K562 (cell line): ENCODE data around the gene CLCN2. TPM values are rescaled to one million over a fixed set of nuclear protein-coding genes. Genes with fewer than 3 reads are reported as not detected.

Experiments used
- ATAC-seq: fragments of 200-7000 bp; cut with Tn5 transposase; 3 replicates; pipeline ENCODE4 v1.9.1; 2020; ENCODE audit warnings: moderate library complexity
- BruUV-seq: library from RNA; stranded (reverse); fragments of 400-500 nt; replicated peaks from 2 replicates; lab custom pipeline; 2021; lab: Mats Ljungman, UMichigan
- CTCF ChIA-PET: fragments of 300-600 bp; formaldehyde crosslinking; extraction: SDS; loops from one replicate; lab custom pipeline; 2021; ENCODE audit warnings: low intra/inter-chr PET ratio; lab: Yijun Ruan, JAX
- POLR2A ChIA-PET: fragments of 300-600, 350-650 bp; sonication (Branson Sonifier 250); formaldehyde crosslinking; extraction: SDS; loops from one replicate; lab custom pipeline; 2021; ENCODE audit warnings: antibody characterized with exemption, inconsistent platforms; lab: Yijun Ruan, JAX
- DNase-seq, 4 experiments: peaks; one replicate each; pipeline versions ENCODE4 v3.0.0 to v3.0.0-alpha.2; 2011 to 2018; ENCODE audit warnings: low spot score in 3 of 4, mixed read lengths in 3 of 4; ENCODE audit errors: extremely low read depth in 1 of 4
- FAIRE-seq: peaks from 2 replicates; lab custom pipeline; 2011; peaks lifted over from hg19 to GRCh38; lab: Jason Lieb, UNC
- H2AFZ ChIP-seq: 2 replicates; pipeline ENCODE4 v1.6.0; 2011; ENCODE audit warnings: low read depth, low read length, control low read depth, inconsistent platforms
- H3K27ac ChIP-seq: fragments of 200-600 bp; 3 replicates; pipeline ENCODE4 v1.8.0; 2011; ENCODE audit warnings: low read depth, mild to moderate bottlenecking, control low read depth, inconsistent platforms, low read length, moderate library complexity, mixed read lengths; ENCODE audit errors: extremely low read depth
- H3K27me3 ChIP-seq, 2 experiments: fragments of 300-600 bp in 1 of 2; 2 replicates in 1 of 2; 3 replicates in 1 of 2; pipeline versions ENCODE4 v1.6.0 to v1.8.0; 2011; ENCODE audit warnings: inconsistent platforms in 2 of 2, low read length in 2 of 2, mild to moderate bottlenecking in 1 of 2, mixed read lengths in 1 of 2, moderate library complexity in 1 of 2; ENCODE audit not compliant: control insufficient read depth in 2 of 2, insufficient read depth in 2 of 2
- H3K36me3 ChIP-seq: fragments of 300-600 bp; 3 replicates; pipeline ENCODE4 v1.8.0; 2011; ENCODE audit warnings: mild to moderate bottlenecking, low read length, inconsistent platforms; ENCODE audit not compliant: control insufficient read depth, insufficient read depth
- H3K4me1 ChIP-seq, 2 experiments: fragments of 200-600 bp in 1 of 2; replicated peaks in 1 of 2; 2 replicates in 1 of 2; 3 replicates in 1 of 2; pipeline versions ENCODE4 v1.5.1 to v1.8.0; 2011; ENCODE audit warnings: inconsistent platforms in 2 of 2, low read length in 2 of 2, mild to moderate bottlenecking in 1 of 2, mixed read lengths in 1 of 2, moderate library complexity in 1 of 2; ENCODE audit not compliant: control insufficient read depth in 2 of 2, insufficient read depth in 2 of 2
- H3K4me2 ChIP-seq: 2 replicates; pipeline ENCODE4 v1.6.1; 2011; ENCODE audit warnings: low read length, control low read depth, inconsistent platforms, mixed read lengths; ENCODE audit not compliant: insufficient read depth
- H3K4me3 ChIP-seq: fragments of 200-600 bp; sonication (generic), shearing (Covaris generic); 2 replicates; pipeline ENCODE4 v1.5.1; 2016; ENCODE audit warnings: control low read depth, inconsistent platforms
- H3K79me2 ChIP-seq: fragments of 200-600 bp; 3 replicates; pipeline ENCODE4 v1.8.0; 2011; ENCODE audit warnings: low read length, inconsistent platforms; ENCODE audit not compliant: control insufficient read depth, insufficient read depth
- H3K9ac ChIP-seq, 2 experiments: 2 replicates each; pipeline versions ENCODE4 v1.6.0 to v1.6.1; 2011; ENCODE audit warnings: low read depth in 2 of 2, low read length in 2 of 2, control low read depth in 1 of 2, inconsistent platforms in 1 of 2, mild to moderate bottlenecking in 1 of 2, mixed read lengths in 1 of 2; ENCODE audit not compliant: insufficient read depth in 1 of 2
- H3K9me1 ChIP-seq: one replicate; pipeline ENCODE4 v1.6.0; 2011; ENCODE audit warnings: inconsistent platforms, mild to moderate bottlenecking, low read length, moderate library complexity; ENCODE audit not compliant: control insufficient read depth, insufficient read depth
- H3K9me3 ChIP-seq: replicated peaks from 2 replicates; pipeline ENCODE4 v1.5.1; 2011; ENCODE audit warnings: low read depth, low read length, inconsistent platforms; ENCODE audit not compliant: control insufficient read depth, insufficient read depth
- H4K20me1 ChIP-seq: replicated peaks from 2 replicates; pipeline ENCODE4 v1.6.1; 2011; ENCODE audit warnings: low read length, inconsistent platforms, mixed read lengths; ENCODE audit not compliant: control insufficient read depth, insufficient read depth
- ARID1B ChIP-seq: fragments of 450-650 bp; IDR thresholded peaks from 2 replicates; pipeline ENCODE4 v1.6.1; 2016; ENCODE audit warnings: antibody characterized with exemption, mild to moderate bottlenecking, inconsistent platforms
- CBFA2T3 ChIP-seq: fragments of 450-650 bp; IDR thresholded peaks from 2 replicates; pipeline ENCODE4 v1.6.1; 2017
- DPF2 ChIP-seq: fragments of 450-650 bp; IDR thresholded peaks from 2 replicates; pipeline ENCODE4 v1.6.1; 2016
- HDAC1 ChIP-seq, 2 experiments: fragments of 450-650 bp; IDR thresholded peaks; 2 replicates each; pipeline ENCODE4 v1.6.1; 2016 to 2017; ENCODE audit warnings: inconsistent platforms in 1 of 2, mild to moderate bottlenecking in 1 of 2, moderate library complexity in 1 of 2
- KDM1A ChIP-seq, 2 experiments: fragments of 450-650 bp; IDR thresholded peaks; 2 replicates each; pipeline ENCODE4 v1.6.1; 2016; ENCODE audit warnings: mild to moderate bottlenecking in 2 of 2
- MYNN ChIP-seq, 2 experiments: sonication (generic); formaldehyde crosslinking in 1 of 2; IDR thresholded peaks; 2 replicates each; pipeline versions ENCODE4 v1.5.0 to v1.6.1; 2016 to 2020; ENCODE audit warnings: antibody characterized with exemption in 1 of 2, missing genetic modification reagents in 1 of 2
- POLR2A ChIP-seq: fragments of 450-650 bp; conservative IDR thresholded peaks from 2 replicates; pipeline ENCODE4 v1.6.1; 2016
- RHOXF2B ChIP-seq: fragments of 250-450 bp; sonication (Bioruptor Pico); conservative IDR thresholded peaks from 2 replicates; pipeline ENCODE4 v1.5.1; 2021
- ZNF175 ChIP-seq: fragments of 200-800 bp; sonication (Bioruptor generic); IDR thresholded peaks from 2 replicates; pipeline ENCODE4 v1.6.1; 2016; ENCODE audit warnings: low read depth, mild to moderate bottlenecking, missing genetic modification characterization, missing compliant biosample characterization
- ZNF184 ChIP-seq: sonication (generic); formaldehyde crosslinking; IDR thresholded peaks from 2 replicates; pipeline ENCODE4 v1.5.0; 2020; ENCODE audit warnings: missing genetic modification reagents
- ZNF717 ChIP-seq: fragments of 250-450 bp; sonication (Bioruptor Pico); IDR thresholded peaks from 2 replicates; pipeline ENCODE4 v1.5.0; 2021
- ZNF780A ChIP-seq: fragments of 250-450 bp; sonication (Bioruptor Pico); IDR thresholded peaks from 2 replicates; pipeline ENCODE4 v1.5.0; 2021; ENCODE audit warnings: mild to moderate bottlenecking
- WGBS: fragments of 100-300 bp; shearing (Covaris generic); methylation state at CpG from one replicate; pipeline ENCODE4 v1.1.6; 2016; ENCODE audit warnings: low coverage, mixed read lengths; ENCODE audit not compliant: insufficient coverage; ENCODE audit errors: missing lambda C conversion rate; 5-methylcytosine and 5-hydroxymethylcytosine counted together
- in situ Hi-C: fragments of 300-500 bp; cut with MboI; formaldehyde crosslinking; loops from 4 replicates; pipeline ENCODE4 v1.15.0; 2018; ENCODE audit warnings: inconsistent platforms, mixed read lengths
- intact Hi-C: fragments of 100-400 bp; cut with micrococcal nuclease; formaldehyde crosslinking; loops from 2 replicates; pipeline ENCODE4 v1.14.2; 2022
- polyA plus RNA-seq, 8 experiments: library from polyadenylated mRNA; depleted of rRNA in 4 of 8; stranded (reverse) in 5 of 8; unstranded in 3 of 8; fragments of >200 nt; fragmentation: Nextera tagmentation in 2 of 8; fragmentation: Illumina TruSeq in 1 of 8; extraction: Ambion mirVana in 2 of 8; extraction: Trizol in 1 of 8; gene quantifications; 2 replicates each; pipeline versions ENCODE4 v1.2.1 to v1.2.3, GENCODE V29; 2011 to 2014; ENCODE audit warnings: inconsistent platforms in 1 of 8, missing spikeins in 1 of 8
- total RNA-seq, 7 experiments: library from RNA; depleted of rRNA in 6 of 7; stranded (reverse); fragments of >200 nt in 6 of 7; fragmentation: Illumina TruSeq in 2 of 7; extraction: Trizol in 2 of 7; gene quantifications; 2 replicates each; pipeline versions ENCODE4 v1.2.1 to v1.2.3, GENCODE V29; 2011 to 2021; ENCODE audit warnings: low replicate concordance in 1 of 7
- TF ChIP-seq, protein P1 (sequence below): sonication (generic); formaldehyde crosslinking; IDR thresholded peaks from 2 replicates; pipeline ENCODE4 v1.9.0; 2022; ENCODE audit warnings: mild to moderate bottlenecking, missing genetic modification reagents

Gene CLCN2
- total and polyA plus RNA-seq, 9 of the 15 experiments (the other 6 are each of a cell fraction or from before 2014, with no cell fraction given), result 0.10 to 14.0 (median 6.9) TPM

DNA sequence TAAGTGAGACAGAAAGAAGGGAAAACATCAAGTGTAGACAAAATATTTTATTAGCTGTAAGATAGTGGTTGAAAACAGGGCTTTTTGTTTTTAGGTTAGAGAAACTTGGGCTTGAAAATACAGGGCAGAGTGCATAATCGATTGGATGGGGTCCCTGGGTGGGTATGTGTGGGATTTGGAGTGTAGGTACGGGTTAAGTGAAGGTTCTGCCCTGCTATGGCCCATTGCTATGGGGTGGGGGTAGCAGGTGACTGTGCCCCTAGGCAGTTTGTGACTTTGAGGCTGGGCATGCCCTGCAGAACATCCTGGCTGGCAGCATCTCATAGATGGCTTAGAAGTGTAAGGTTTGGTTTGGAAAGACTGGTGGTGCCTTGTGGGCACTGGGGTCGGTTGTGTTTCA is 27.7 kb downstream of the CLCN2 start:
- Histone ChIP-seq H3K4me2 (no peak overlapping the region), H3K79me2 (peaks cover 18% of the 10 kb centered on the region), H3K27me3 (no peaks in the 10 kb centered on the region), H3K4me3 (no peak overlapping the region), H3K9me1 (peaks cover 11% of the 10 kb centered on the region), H3K9ac (peak overlapping the region in 1 of 2 experiments; percentile 23; a peak in 1 of 4 replicates), H3K9me3 (no peaks in the 10 kb centered on the region), H4K20me1 (peaks cover 24% of the 10 kb centered on the region), H3K36me3 (peaks cover 68% of the 10 kb centered on the region), H2AFZ (no peak overlapping the region), H3K27ac (peak overlapping the region; percentile 83; the same call in 2 of the 3 replicates), H3K4me1 (peaks cover 51 to 54% of the 10 kb centered on the region in 2 experiments)
- TF ChIP-seq POLR2A (0 out of 2 replicates have a peak, but pooled peaks have one; percentile 19), MYNN (IDR thresholded peaks at IDR 0.05) (no peak), MYNN (CRISPR knock-in tag; IDR thresholded peaks at IDR 0.05) (no peak)
- in situ Hi-C loops, result no loop called here
- WGBS, result 75% methylated on average over 3 of the region's 3 CpGs
- DNase-seq (no peak), FAIRE-seq (no peak), ATAC-seq (no peak)
- intact Hi-C loops, result no loop called here
- no TSS peak for BruUV-seq
- ChIA-PET POLR2A (interaction anchor here (0.6 to 1.4 kb wide), 5 partner anchors 9 to 159 kb away, joined by 3 to 6 read pairs (median 4); no protein-coding TSS in a partner anchor), CTCF (no interaction called here)

DNA sequence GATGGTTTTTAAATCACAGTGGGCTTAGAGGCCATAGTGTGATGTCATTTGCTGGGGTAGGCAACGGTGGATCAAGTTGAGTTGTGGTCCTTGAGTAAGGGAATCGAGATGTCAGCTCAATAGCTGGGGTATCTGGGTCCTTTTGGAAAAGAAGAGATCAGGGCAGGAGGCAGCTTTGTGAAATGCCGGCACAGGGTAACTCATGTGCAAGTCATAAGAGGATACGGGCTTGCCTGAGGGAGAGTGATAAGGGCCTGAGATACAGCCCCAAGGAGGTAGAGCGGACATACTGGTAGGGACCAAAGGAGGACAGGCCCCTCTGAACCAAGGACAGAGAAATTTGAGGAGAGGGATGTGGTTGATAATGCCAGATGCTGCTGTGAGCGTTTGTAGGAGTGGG is 28.2 kb downstream of the CLCN2 start:
- peak in 1 of 4 experiments; percentile 58 for DNase-seq
- Histone ChIP-seq H3K9ac (no peak overlapping the region; a peak in 1 of 4 replicates), H3K9me1 (peaks cover 11% of the 10 kb centered on the region), H3K36me3 (peaks cover 73% of the 10 kb centered on the region), H2AFZ (no peak overlapping the region), H3K79me2 (peaks cover 22% of the 10 kb centered on the region), H4K20me1 (peaks cover 24% of the 10 kb centered on the region), H3K27ac (peak overlapping the region; percentile 83; the same call in 2 of the 3 replicates), H3K9me3 (no peaks in the 10 kb centered on the region), H3K4me3 (no peak overlapping the region), H3K4me1 (peaks cover 49 to 51% of the 10 kb centered on the region in 2 experiments), H3K27me3 (no peaks in the 10 kb centered on the region), H3K4me2 (no peak overlapping the region)
- ATAC-seq, result no peak
- BruUV-seq, result no TSS peak
- ChIA-PET POLR2A (interaction anchor here (0.6 to 1.4 kb wide), 5 partner anchors 9 to 159 kb away, joined by 3 to 6 read pairs (median 4); no protein-coding TSS in a partner anchor), CTCF (no interaction called here)
- intact Hi-C loops, result no loop called here
- FAIRE-seq, result peak; percentile 48
- 37% methylated on average over 6 of the region's 6 CpGs for WGBS
- in situ Hi-C loops, result no loop called here
- TF ChIP-seq HDAC1 (IDR thresholded peaks at IDR 0.05), result 0 out of 4 replicates have a peak, but pooled peaks of 1 of the 2 experiments have one; percentile 9
- TF ChIP-seq CBFA2T3, result peak; percentile 49
- TF ChIP-seq KDM1A (IDR thresholded peaks at IDR 0.05), result 0 out of 4 replicates have a peak, but pooled peaks of 1 of the 2 experiments have one; percentile 20
- TF ChIP-seq, protein P1, sequence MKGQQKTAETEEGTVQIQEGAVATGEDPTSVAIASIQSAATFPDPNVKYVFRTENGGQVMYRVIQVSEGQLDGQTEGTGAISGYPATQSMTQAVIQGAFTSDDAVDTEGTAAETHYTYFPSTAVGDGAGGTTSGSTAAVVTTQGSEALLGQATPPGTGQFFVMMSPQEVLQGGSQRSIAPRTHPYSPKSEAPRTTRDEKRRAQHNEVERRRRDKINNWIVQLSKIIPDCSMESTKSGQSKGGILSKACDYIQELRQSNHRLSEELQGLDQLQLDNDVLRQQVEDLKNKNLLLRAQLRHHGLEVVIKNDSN, result no peak
- TF ChIP-seq RHOXF2B (CRISPR knock-in tag), result no peak
- TF ChIP-seq ZNF780A (CRISPR knock-in tag), result no peak
- no peak for TF ChIP-seq ZNF717 (CRISPR knock-in tag)
- no peak for TF ChIP-seq ZNF184 (CRISPR knock-in tag)
- peak; percentile 69; the same call in 1 of the 2 replicates for TF ChIP-seq ARID1B
- peak; percentile 54; the same call in 1 of the 2 replicates for TF ChIP-seq DPF2
- no peak for TF ChIP-seq ZNF175
